ENCODE results near the gene CHST5. TPM values are rescaled to one million over a fixed set of nuclear protein-coding genes. Genes with fewer than 3 reads are reported as not detected.

The CHST5 gene
- total and polyA plus RNA-seq, 9 of the 15 experiments (the other 6 are each of a cell fraction or from before 2014, with no cell fraction given), result 0.06 to 0.21 (median 0.14) TPM; not detected in 5

GRCh38 chr16:75578212-75578611, 42.3 kb upstream of the CHST5 start (continued):
- TF ChIP-seq ZNF263 (CRISPR knock-in tag; IDR thresholded peaks at IDR 0.05; ENCODE audit: borderline replicate concordance) (no peak), SNAPC5 (CRISPR knock-in tag; IDR thresholded peaks at IDR 0.05) (no peak), NCOA1 (IDR thresholded peaks at IDR 0.05; ENCODE audit: low read depth) (peak; percentile 79), ARID1B (IDR thresholded peaks at IDR 0.05) (peak; percentile 92), C11orf30 (IDR thresholded peaks at IDR 0.05; ENCODE audit: low read depth) (no peak), PRMT5 (CRISPR knock-in tag; IDR thresholded peaks at IDR 0.05) (no peak), TCF3 (CRISPR knock-in tag; IDR thresholded peaks at IDR 0.05) (peak; percentile 74), CBFA2T3 (IDR thresholded peaks at IDR 0.05) (peak; percentile 90), HES1 (IDR thresholded peaks at IDR 0.05; ENCODE audit: low read depth) (0 out of 2 replicates have a peak, but pooled peaks have one; percentile 29), ZNF431 (CRISPR knock-in tag; IDR thresholded peaks at IDR 0.05) (no peak), NRF1 (conservative IDR thresholded peaks at IDR 0.05 in 1 of 2, IDR thresholded peaks at IDR 0.05 in 1 of 2) (no peak), ZBTB26 (CRISPR knock-in tag; IDR thresholded peaks at IDR 0.05) (no peak), E2F3 (CRISPR knock-in tag; IDR thresholded peaks at IDR 0.05) (no peak), ARID2 (IDR thresholded peaks at IDR 0.05) (no peak), CBX2 (IDR thresholded peaks at IDR 0.05; ENCODE audit: insufficient read depth, low read length, poor library complexity, severe bottlenecking) (no peak), HMGXB4 (CRISPR knock-in tag; IDR thresholded peaks at IDR 0.05) (no peak), CHAMP1 (IDR thresholded peaks at IDR 0.05) (no peak), EP300 (IDR thresholded peaks at IDR 0.05; ENCODE audit: low read length) (peak; percentile 75; the same call in 1 of the 2 replicates), NELFE (IDR thresholded peaks at IDR 0.05; ENCODE audit: insufficient read depth, insufficient read length) (no peak), SNIP1 (IDR thresholded peaks at IDR 0.05; ENCODE audit: low read depth) (no peak)

All from K562 (cell line).